HG03469 (cell line): Measurements from ENCODE around the gene SLC35F1.
A peak's percentile ranks its signal among the peaks of the same experiment; 100 is the strongest.
"Not testable (repeated sequence)": the region's sequence is repeated elsewhere in the genome, so short reads cannot be mapped to it uniquely, and the experiment has no call there.

Source experiments
- ATAC-seq: cut with Tn5 transposase; IDR thresholded peaks from one replicate; pipeline ENCODE4 v1.9.1; 2021; ENCODE audit warnings: mild to moderate bottlenecking, moderate library complexity, moderate number of reproducible peaks; ENCODE audit not compliant: unreplicated experiment

SLC35F1 gene

DNA sequence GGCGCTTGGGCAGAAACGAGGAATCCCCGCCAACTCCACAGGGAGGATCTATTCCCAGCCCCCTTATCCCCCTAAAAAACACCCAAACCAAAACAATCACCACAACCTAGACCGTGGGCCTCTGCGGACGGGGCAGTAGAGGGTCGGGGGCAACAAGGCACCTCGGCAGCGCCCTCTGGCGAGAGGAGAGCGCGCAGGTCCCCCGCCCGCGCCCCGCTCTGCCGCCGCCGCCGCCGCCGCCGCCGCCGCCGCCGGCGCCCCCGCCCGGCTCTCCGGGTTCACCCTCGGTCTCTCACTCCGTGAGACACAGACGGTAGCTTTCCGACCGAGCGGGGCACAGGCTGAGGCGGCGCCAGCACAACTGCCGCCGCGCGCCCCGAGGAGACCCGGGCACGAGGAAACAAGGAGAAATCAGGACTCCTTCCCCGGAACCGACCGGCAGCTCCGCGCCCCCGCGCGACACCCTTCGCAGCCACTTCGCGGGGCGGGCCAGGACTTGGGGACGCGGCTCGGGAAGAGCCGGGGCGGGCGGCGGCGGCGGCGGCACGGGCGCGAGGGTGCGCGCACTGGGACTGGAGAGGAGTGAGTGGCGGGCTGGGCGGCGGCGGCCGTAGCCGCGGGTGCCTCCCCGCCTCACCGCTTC, at the start of gene SLC35F1:
Gene SLC35F1 (plus strand): TSS at position 307 of the 643 bp plus-strand sequence.
- ATAC-seq = peak; percentile 25

- not testable (repeated sequence) for ATAC-seq
Observed at GRCh38 chr6:117858601-117859000, 48.5 kb upstream of the SLC35F1 start.

GRCh38 chr6:117861545-117861944, 45.5 kb upstream of the SLC35F1 start:
- ATAC-seq = no peak

GRCh38 chr6:117866561-117866960, 40.5 kb upstream of the SLC35F1 start:
- ATAC-seq = no peak

GRCh38 chr6:117870486-117871242, 36.4 kb upstream of the SLC35F1 start:
- ATAC-seq = peak; percentile 64

DNA sequence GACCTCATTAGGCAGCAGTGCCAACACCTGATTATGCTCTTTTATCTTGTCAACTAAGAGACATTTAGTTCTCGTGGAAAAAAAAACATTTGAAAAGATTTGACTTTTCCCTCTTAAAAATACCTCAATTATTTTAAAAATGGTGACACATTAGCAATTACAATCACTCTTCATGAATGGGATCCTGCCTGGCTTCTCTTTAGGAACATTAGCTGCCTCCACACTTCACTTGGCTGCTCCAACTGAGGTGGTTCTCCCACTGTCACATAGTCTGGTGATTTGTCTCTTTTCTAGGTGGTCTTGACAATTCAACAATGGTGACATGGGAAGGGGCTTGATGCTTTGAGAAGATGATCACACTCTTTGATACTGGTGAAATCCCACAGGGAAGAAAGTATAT, 26.2 kb upstream of the SLC35F1 start:
- ATAC-seq = no peak

DNA sequence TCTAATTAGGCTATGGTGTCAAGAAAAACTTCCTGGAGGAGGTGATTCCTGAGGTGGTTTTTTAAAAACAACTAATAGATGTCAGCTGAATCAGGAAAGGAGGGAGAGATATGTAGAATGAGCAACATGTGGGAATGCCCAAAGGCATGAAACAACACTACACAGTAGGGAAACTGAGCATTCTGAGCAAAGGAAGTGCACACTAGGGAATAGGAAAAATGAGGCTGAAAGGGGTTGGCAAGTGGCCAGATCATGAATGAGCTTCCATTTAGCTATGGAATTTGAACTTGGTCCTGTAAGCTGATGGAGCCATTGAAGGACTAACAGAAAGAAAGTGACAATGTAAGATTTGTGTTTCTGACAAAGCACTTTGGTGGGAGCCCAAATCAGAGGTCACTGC, 16.9 kb upstream of the SLC35F1 start:
- no peak for ATAC-seq

GRCh38 chr6:117906507-117906957, 532 bp upstream of the SLC35F1 start:
- peak; percentile 85 for ATAC-seq

- ATAC-seq = no peak
Observed at GRCh38 chr6:117907601-117908245, 659 bp downstream of the SLC35F1 start.

GRCh38 chr6:117908246-117909068, 1.4 kb downstream of the SLC35F1 start:
- no peak for ATAC-seq

DNA sequence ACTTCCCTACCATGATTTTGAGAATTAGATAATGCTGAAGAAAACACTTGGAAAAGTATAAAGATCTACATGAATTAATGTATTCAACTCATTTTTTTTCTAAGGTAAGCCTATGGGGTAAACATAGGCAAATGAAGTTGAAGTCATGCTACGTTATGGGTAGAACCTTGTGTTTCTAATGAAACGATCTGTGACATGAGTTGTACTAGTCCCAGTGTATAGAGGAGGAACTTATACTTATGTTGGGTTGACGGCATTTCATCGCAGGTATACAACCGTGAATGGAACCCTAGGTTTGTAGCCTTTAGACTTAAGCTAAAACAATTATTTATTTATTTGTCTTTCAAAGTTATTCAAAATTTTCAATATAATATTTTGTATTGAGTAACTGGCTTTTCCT, 2.6 kb downstream of the SLC35F1 start:
- no peak for ATAC-seq

DNA sequence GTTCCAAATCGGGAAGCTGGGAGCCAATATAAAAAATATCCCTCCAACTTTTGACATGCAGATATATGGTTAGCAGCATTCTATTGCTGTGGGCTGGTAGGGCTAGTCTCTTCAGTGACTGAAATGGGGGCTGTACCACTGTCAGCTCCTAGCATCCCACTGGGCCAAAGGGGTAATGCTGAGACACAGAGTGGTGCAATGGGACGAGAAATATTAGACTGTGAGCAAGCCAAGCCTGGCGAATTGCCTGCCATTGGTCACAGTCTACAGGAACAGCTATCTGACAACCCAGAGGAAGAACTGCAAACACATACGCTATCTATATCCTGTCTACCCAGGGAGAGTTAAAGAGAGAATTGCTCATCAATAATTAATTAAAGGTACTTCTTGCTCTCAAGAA, 3.5 kb downstream of the SLC35F1 start:
- ATAC-seq = no peak

GRCh38 chr6:117911150-117911549, 4.1 kb downstream of the SLC35F1 start:
- no peak for ATAC-seq

DNA sequence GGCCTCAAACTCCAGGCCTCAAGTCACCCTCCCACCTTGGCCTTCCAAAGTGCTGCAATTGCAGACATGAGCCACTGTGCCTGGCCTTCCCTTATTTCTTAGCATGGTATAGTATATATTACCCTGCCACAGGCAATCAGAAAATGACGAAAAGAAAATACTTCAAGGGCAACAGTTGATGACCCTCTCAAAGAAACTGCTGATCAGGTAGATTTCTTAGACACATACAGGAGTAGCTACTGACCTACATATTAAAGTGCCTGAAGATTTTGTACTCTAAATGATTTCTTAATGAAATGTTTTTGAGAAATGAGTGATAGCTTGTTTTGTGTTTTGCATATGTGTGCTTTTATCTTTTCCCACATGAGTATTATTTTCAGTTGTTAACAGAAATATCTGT, 4.6 kb downstream of the SLC35F1 start:
- no peak for ATAC-seq

DNA sequence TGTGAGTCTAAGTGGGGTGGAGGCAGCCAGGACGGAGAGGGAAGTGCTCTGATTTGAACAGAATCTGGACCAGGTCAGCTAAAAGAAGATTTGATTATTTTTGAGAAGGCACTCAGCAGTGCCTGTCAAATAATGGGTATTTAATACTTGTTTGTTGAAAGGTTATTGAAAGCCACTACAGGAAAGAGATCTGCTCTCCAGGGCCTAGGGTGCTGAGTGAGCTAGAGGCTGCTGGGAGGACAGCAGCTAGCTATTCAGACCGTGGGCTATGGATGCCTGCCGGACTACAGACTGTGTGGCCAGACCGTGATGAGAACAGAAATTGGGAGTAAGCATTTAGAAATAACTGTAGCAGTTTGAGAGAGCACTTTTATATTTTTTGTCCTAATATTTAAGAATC, 8.8 kb downstream of the SLC35F1 start:
- ATAC-seq = no peak

DNA sequence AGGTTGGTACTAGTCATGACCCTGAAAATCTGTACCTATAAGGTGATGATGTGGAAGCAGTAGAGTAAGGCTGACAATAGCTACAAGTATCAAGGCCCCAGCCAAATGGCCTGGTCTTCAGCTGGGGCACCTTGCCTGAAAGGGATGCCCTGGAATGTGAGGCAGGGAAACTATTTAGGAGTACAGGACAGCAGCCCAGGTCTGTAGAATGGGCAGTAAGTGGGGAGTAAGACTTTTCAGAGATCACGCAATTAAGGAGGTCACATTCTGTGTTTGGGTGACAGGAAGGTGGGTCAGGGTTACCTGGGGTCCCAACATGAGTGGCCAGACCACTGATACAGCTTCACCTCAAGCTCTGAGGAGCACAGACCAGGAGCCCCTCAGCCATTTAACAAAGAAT, 9.4 kb downstream of the SLC35F1 start:
- no peak for ATAC-seq

DNA sequence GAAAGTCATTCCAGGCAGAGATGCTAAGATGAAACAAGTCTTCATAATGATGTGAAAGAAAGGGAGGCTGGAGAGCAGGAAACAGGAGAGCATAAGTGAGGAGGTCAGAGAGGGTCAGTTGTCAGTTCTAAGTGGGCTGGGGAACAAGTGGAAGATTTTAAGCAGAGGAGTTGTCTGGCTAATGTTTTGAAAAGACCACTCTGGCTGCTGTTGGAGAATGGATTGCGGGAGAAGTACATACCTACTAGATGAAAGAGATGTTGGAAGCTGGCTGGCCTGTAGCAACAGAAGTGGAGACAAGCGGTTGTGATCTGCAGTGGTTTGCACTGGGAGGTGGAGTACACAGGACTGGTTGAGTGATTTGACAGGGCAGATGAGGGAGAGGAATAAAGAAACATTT, 10.1 kb downstream of the SLC35F1 start:
- ATAC-seq = no peak

GRCh38 chr6:117918454-117918853, 11.4 kb downstream of the SLC35F1 start:
- no peak for ATAC-seq

GRCh38 chr6:117919275-117919674, 12.2 kb downstream of the SLC35F1 start:
- ATAC-seq = no peak

GRCh38 chr6:117919775-117920729, 13.0 kb downstream of the SLC35F1 start:
- ATAC-seq = no peak
